Skeletal muscle tissue (tissue), 4 donors: ENCODE measurements around the gene MELTF. TPM values are rescaled to one million over a fixed set of nuclear protein-coding genes. Genes with fewer than 3 reads are reported as not detected.

ENCODE experiments used
- H3K27ac ChIP-seq: one replicate; pipeline ENCODE4 v1.7.0; 2013; ENCODE audit warnings: mild to moderate bottlenecking, low read depth, low read length, inconsistent platforms
- H3K27me3 ChIP-seq, 3 donors: one replicate each; pipeline ENCODE4 v1.7.0; 2013; ENCODE audit warnings: low read length in 3 of 3; ENCODE audit not compliant: control insufficient read depth in 3 of 3, insufficient read depth in 3 of 3
- H3K36me3 ChIP-seq, 3 donors: one replicate each; pipeline ENCODE4 v1.7.0; 2013; ENCODE audit warnings: low read length in 3 of 3; ENCODE audit not compliant: control insufficient read depth in 3 of 3, insufficient read depth in 3 of 3
- H3K4me1 ChIP-seq, 3 donors: one replicate each; pipeline ENCODE4 v1.7.0; 2013; ENCODE audit warnings: low read length in 3 of 3, mild to moderate bottlenecking in 3 of 3; ENCODE audit not compliant: control insufficient read depth in 3 of 3, insufficient read depth in 3 of 3
- H3K4me3 ChIP-seq, 3 donors: one replicate each; pipeline ENCODE4 v1.7.0; 2013; ENCODE audit warnings: low read length in 3 of 3
- H3K9ac ChIP-seq, 3 donors: one replicate each; pipeline ENCODE4 v1.7.0; 2013; ENCODE audit warnings: low read length in 3 of 3, mild to moderate bottlenecking in 3 of 3, moderate library complexity in 2 of 3, low read depth in 1 of 3
- H3K9me3 ChIP-seq, 3 donors: one replicate each; pipeline ENCODE4 v1.7.0; 2013; ENCODE audit warnings: low read length in 3 of 3; ENCODE audit not compliant: control insufficient read depth in 3 of 3
- total RNA-seq: library from RNA; depleted of rRNA; stranded (reverse); fragments of >200 nt; gene quantifications from one replicate; pipeline ENCODE4 v1.2.3, GENCODE V29; 2014
- donor health status: Osteomylitis.

MELTF gene
- total RNA-seq, 1 donor from 2014 or later: 8.9 TPM

DNA sequence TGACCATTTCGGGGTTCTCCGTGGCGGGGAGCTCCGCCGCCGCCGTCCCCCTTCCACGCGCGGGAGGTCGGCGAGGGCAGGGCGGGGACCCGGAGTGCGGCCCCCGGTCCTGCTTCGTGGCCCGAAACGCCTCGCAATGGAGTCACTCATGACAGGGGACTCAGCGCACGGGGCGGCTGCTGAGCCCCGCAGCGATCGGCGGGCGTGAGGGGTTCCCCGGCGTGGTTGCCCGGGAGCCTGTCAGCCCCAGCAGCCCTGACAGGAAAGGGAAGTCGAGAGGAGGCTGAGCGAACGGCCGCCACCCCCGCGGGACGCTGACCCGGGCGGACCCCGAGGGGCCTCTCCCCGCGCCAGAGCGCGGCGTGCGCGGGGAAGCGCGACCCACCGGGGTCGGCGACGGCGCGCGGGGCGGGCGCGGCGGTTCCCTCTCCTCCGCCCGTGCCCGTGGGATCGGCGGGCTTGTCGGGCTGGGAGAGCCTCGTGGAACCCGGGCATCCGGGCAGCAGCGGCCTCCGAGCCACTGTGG lies 60.4 kb downstream of the MELTF start:
- Histone ChIP-seq H3K27ac (no peak overlapping the region), H3K9ac (peak overlapping the region; percentile 51 to 86 (median 77)), H3K4me3 (peak overlapping the region; percentile 43 to 82 (median 75)), H3K9me3 (no peaks in the 10 kb centered on the region), H3K36me3 (peaks cover 0 to 16% (median 0%) of the 10 kb centered on the region in 3 donors), H3K27me3 (no peaks in the 10 kb centered on the region), H3K4me1 (peaks cover 7 to 11% (median 9%) of the 10 kb centered on the region in 3 donors)

DNA sequence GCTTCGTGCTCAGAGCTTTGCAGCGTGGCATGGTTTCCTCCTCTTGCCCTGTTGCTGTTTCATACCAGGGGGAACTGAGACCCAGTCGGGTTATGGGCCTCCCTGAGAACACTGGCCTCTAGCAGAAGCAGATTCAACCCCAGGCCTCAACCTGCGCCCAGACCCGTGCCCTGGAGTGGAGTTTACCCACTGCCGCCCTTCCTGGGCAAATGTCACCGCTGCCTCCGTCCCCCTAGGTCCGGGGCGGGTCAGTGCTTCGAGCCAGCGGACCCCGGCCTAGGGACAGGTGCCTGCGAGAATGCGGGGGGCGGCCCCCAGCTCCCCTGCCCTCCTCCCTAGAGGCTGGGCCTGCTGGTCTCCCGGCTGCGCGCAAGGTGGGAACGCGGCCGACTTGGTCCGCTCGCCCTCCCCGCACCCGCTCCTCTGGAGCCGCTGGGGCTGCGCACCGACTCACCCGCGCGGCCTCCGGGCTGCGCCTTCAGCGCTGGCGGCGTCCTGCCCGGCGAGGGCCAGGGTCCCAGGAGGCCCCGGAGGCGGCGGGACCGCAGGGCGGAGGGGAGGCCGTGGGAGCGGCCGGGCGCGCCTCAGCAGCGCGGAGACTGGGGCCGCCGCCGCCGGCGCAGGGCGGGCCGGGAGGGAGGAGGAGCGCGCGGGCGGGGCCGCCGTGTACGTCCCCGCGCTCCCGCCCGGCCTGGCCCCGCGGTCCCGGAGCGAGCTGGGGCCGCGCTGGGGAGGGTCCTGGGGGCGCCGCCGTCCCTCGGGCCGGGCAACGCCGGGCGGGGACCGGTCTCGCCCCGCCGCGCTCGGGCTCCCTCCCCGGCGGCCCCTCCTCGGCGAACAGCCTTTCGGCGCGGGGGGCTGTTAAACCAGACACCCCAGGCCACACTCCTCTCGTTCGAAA lies 61.1 kb downstream of the MELTF start, which contains the start of gene PIGZ:
PIGZ (minus strand) TSS at position 601 of the 901 bp plus-strand sequence. CDS start 16,802 bp downstream, outside the sequence.
- H3K36me3 ChIP-seq: peaks cover 0 to 16% (median 2%) of the 10 kb centered on the region in 3 donors
- no peak within 1 kb of the TSS for H3K27ac ChIP-seq
- H3K27me3 ChIP-seq: no peaks in the 10 kb centered on the region
- peaks cover 7 to 11% (median 9%) of the 10 kb centered on the region in 3 donors for H3K4me1 ChIP-seq
- H3K9me3 ChIP-seq: no peaks in the 10 kb centered on the region
- peak within 1 kb of the TSS; percentile 77 to 86 (median 77) for H3K9ac ChIP-seq
- peak within 1 kb of the TSS; percentile 74 to 82 (median 80) for H3K4me3 ChIP-seq

DNA sequence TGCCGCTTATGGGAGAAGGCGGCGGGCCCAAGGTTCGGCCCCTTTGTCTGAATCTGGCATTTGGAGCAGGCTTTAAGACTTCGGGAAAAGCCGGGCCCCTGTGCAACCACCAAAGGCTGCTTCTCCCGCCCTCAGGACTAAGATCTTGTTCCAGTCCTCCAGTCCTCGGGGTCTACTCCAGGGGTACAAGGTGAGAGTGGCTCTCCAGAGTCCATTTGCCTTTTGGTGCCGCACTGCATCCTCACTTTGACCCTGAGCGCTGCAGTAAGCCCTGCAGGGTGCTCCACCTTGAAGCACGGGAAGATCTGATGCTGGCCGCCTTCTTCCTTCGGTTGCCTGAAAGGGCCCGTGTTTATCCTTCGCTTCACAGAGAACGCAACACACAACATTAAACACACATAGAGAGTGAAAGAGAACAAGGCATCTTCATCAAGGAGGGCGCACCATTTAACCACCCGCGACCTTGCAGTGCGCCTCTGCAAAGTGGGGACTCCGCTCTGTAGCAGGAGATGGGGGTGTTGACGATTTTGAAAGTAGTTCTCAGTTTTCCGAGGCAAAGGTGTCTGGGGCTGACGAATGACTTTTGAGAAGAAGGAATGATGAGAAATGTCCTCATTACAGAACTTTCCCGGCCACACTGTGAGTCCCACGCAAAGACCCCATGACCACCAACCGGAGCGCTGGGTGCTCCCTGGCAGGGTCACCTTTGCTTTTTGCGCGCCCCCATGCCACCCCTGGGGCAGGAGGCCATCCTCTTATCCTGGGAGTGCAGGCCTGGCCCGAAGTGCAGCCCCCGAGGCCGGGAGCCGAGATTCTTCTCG lies 62.0 kb downstream of the MELTF start:
- Histone ChIP-seq H3K4me1 (peaks cover 7 to 11% (median 9%) of the 10 kb centered on the region in 3 donors), H3K9me3 (no peaks in the 10 kb centered on the region), H3K27me3 (no peaks in the 10 kb centered on the region), H3K36me3 (peaks cover 0 to 16% (median 3%) of the 10 kb centered on the region in 3 donors), H3K4me3 (peak overlapping the region; percentile 74 to 82 (median 80)), H3K27ac (no peak overlapping the region), H3K9ac (peak overlapping the region; percentile 76 to 86 (median 77))

DNA sequence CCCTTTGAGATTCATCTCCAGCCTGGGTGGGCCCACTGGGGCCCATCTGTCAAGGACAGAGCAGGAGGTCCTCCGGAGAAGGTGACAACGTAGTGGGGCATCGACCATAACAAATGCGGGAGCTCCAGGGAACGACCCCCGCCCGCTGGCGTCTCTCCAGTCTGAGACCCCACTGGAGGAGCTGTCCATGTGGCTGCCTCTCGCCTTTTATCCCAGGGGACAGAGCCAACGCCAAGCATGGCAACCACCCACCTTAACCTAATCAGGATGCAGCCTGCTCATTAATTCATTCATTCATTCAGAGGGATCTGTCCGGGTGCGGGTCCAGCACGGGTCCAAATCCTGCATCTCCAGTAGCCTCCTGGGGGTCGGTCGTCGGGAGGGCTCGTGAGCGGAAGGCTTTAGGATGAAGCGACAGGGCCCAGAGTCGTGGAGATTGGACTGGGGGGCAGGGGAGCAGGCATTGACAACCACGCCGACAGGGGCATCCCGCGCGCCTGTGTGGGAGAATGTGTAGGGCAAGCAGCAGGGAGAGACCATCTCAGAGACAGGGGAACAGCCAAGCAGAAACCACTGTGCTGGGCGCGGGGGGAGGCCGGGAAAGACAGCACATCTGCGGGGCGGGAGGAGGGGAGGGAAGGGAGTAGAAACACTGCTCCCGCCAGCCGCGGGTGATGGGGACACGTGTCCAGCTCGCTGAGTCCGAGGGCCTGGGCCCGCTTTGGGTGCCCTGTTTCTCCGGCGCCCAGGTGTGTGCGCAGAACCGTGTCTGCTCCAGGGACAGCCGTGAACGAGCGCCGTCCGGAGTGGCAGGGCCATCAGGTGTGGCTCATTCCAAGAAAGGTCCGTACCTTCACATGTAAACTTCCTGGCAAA lies 62.9 kb downstream of the MELTF start:
- Histone ChIP-seq H3K9ac (no peak overlapping the region), H3K4me3 (no peak overlapping the region), H3K4me1 (peaks cover 7 to 11% (median 9%) of the 10 kb centered on the region in 3 donors), H3K27me3 (no peaks in the 10 kb centered on the region), H3K36me3 (peaks cover 0 to 16% (median 3%) of the 10 kb centered on the region in 3 donors), H3K9me3 (no peaks in the 10 kb centered on the region), H3K27ac (no peak overlapping the region)

DNA sequence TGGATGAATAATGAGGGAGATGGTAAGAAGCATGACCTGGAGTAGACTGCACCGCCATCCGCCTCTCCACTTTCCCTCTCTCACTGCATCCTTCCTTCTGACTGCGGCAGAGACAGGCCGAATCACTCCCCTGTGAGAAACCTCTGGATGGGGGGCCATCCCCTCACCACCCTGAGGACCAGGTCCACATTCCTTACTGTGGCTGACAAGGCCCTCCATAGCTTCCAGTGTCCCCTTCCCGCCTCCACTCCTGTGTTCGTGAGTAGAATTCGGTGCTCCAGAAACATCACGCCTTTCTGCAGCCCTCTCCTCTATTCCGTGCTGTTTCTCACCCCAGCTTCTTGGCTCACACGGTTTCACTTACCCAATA lies 63.8 kb downstream of the MELTF start:
- no peak overlapping the region for H3K27ac ChIP-seq
- H3K27me3 ChIP-seq: no peaks in the 10 kb centered on the region
- H3K9ac ChIP-seq: no peak overlapping the region
- peaks cover 7 to 11% (median 9%) of the 10 kb centered on the region in 3 donors for H3K4me1 ChIP-seq
- H3K36me3 ChIP-seq: peaks cover 0 to 16% (median 3%) of the 10 kb centered on the region in 3 donors
- H3K9me3 ChIP-seq: no peaks in the 10 kb centered on the region
- H3K4me3 ChIP-seq: no peak overlapping the region

DNA sequence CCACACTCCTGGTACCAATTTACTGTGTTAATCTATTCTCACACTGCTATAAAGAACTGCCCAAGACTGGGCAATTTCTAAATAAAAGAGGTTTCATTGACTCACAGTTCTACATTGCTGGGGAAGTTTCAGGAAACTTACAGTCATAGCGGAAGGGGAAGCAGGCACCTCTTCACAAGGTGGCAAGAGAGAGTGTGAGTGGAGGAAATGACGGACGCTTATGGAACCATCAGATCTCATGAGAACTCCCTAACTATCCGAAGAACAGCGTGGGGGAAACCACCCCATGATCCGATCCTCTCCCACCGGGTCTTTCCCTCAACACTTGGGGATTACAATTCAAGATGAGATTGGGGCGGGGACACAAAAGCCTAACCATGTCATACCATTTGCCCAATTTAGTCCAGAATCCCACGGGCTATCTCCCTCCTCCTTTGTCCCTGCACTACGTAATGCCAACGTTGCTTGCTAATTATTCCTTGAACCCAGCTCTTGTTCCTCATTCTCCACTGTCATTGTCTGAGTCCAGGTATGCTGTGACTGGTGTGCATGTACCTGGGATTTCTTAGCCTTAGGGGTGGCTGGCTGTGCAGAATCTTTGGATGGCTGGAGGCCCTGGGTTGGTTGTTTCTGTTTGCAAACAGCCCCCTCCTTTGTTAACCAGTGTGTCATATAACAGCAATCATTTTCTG lies 64.4 kb downstream of the MELTF start:
- H3K9ac ChIP-seq: no peak overlapping the region

DNA sequence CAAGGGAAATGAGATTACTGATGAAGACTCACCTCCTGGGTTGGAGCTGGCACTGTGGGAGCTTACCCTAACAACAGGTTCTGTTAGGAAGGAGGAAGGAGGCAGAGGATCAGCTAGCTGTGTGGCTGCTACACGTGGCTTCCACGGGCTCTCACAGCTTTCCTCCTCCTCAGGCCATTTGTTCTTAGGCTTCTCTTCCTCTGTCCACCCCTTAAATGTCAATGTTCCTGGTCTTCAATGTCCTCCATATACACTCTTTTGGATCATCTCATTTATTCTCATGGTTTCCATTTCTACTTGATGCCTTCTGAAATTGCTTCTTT lies 66.0 kb downstream of the MELTF start:
- Histone ChIP-seq H3K36me3 (peaks cover 0 to 16% (median 3%) of the 10 kb centered on the region in 3 donors), H3K9me3 (no peaks in the 10 kb centered on the region), H3K9ac (no peak overlapping the region), H3K27ac (no peak overlapping the region), H3K27me3 (no peaks in the 10 kb centered on the region), H3K4me3 (no peak overlapping the region), H3K4me1 (peaks cover 7 to 11% (median 9%) of the 10 kb centered on the region in 3 donors)

More for the DNA sequence above, 64.4 kb downstream of the MELTF start:
- Histone ChIP-seq H3K4me3 (no peak overlapping the region), H3K27ac (no peak overlapping the region), H3K9me3 (no peaks in the 10 kb centered on the region), H3K4me1 (peaks cover 7 to 11% (median 9%) of the 10 kb centered on the region in 3 donors), H3K36me3 (peaks cover 0 to 16% (median 3%) of the 10 kb centered on the region in 3 donors), H3K27me3 (no peaks in the 10 kb centered on the region)

DNA sequence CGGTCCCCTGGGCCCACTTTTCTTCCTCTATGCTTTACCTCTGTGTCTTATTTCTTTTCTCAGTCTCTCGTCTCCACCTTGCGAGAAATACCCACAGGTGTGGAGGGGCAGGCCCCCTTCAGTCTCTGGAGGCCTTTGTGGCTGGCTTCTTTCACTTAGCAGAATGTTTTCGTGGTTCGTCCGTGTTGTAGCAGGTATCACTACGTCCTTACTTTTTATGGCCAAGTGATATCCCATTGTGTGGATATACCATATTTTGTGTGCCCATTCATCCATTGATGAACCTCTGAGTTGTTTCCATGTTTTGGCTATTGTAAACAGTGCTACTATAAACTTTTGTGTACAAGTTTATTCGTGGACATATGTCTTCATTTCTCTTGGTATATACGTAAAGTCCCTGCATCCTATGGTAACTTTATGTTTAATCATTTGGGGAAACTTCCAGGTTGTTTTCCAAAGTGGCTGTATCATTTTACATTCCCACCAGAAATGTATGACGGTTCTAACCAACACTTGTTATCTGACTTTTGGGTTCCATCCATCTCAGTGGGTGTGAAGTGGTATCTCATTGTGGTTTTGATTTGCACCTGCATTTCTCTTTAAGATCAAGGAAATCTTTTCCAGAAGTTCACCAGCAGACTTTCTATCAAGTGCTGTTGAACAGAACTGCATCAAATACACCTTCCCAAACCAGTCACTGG lies 66.5 kb downstream of the MELTF start:
- Histone ChIP-seq H3K36me3 (peaks cover 0 to 16% (median 3%) of the 10 kb centered on the region in 3 donors), H3K9ac (no peak overlapping the region), H3K9me3 (no peaks in the 10 kb centered on the region), H3K4me1 (peaks cover 6 to 7% (median 7%) of the 10 kb centered on the region in 3 donors), H3K27ac (no peak overlapping the region), H3K4me3 (no peak overlapping the region), H3K27me3 (no peaks in the 10 kb centered on the region)
